GM18507 (cell line): ENCODE measurements around the gene CTRB2.
"Not testable (repeated sequence)": the region's sequence is repeated elsewhere in the genome, so short reads cannot be mapped to it uniquely, and the experiment has no call there.

Experiments
- DNase-seq: peaks from one replicate; pipeline ENCODE4 v3.0.0; 2011; ENCODE audit warnings: low read depth; ENCODE audit not compliant: insufficient read length; ENCODE audit errors: extremely low spot score
- FAIRE-seq: peaks from 2 replicates; lab custom pipeline; 2011; peaks lifted over from hg19 to GRCh38; lab: Jason Lieb, UNC

The CTRB2 gene

GRCh38 chr16:75208861-75209505, 2.0 kb upstream of the CTRB2 start:
- DNase-seq (no peak), FAIRE-seq (no peak)

- no peak for DNase-seq
- no peak for FAIRE-seq
These were observed 1.4 kb upstream of the CTRB2 start for GRCh38 chr16:75208242-75208825.

- no peak for FAIRE-seq
- DNase-seq: no peak
These were observed 870 bp upstream of the CTRB2 start for GRCh38 chr16:75207831-75208230.

GRCh38 chr16:75205961-75206748, 806 bp downstream of the CTRB2 start:
- not testable (repeated sequence) for DNase-seq, FAIRE-seq

- DNase-seq, FAIRE-seq: not testable (repeated sequence)
These were observed 1.5 kb downstream of the CTRB2 start for GRCh38 chr16:75205438-75205837.

- DNase-seq, FAIRE-seq: not testable (repeated sequence)
These were observed 2.1 kb downstream of the CTRB2 start for GRCh38 chr16:75204905-75205304.

GRCh38 chr16:75204410-75204758, 2.6 kb downstream of the CTRB2 start:
- FAIRE-seq: no peak

GRCh38 chr16:75203667-75204409, 3.1 kb downstream of the CTRB2 start:
- no peak for DNase-seq

More at GRCh38 chr16:75204410-75204758, 2.6 kb downstream of the CTRB2 start:
- DNase-seq: no peak

GRCh38 chr16:75203096-75203495, 3.9 kb downstream of the CTRB2 start:
- no peak for FAIRE-seq

More at GRCh38 chr16:75203667-75204409, 3.1 kb downstream of the CTRB2 start:
- FAIRE-seq: no peak

GRCh38 chr16:75202069-75202590, 4.8 kb downstream of the CTRB2 start:
- FAIRE-seq: no peak
- no peak for DNase-seq

More at GRCh38 chr16:75203096-75203495, 3.9 kb downstream of the CTRB2 start:
- no peak for DNase-seq

- DNase-seq: no peak
- no peak for FAIRE-seq
These were observed 8.8 kb downstream of the CTRB2 start for GRCh38 chr16:75198135-75198600.

- DNase-seq (no peak), FAIRE-seq (no peak)
These were observed 9.3 kb downstream of the CTRB2 start for GRCh38 chr16:75197522-75198134.

GRCh38 chr16:75196836-75197235, 10.1 kb downstream of the CTRB2 start:
- DNase-seq (no peak), FAIRE-seq (no peak)

- no peak for DNase-seq
- no peak for FAIRE-seq
These were observed 10.9 kb downstream of the CTRB2 start for GRCh38 chr16:75195811-75196790.

GRCh38 chr16:75193730-75194444, 13.1 kb downstream of the CTRB2 start:
- FAIRE-seq: no peak

GRCh38 chr16:75193265-75193650, 13.7 kb downstream of the CTRB2 start:
- DNase-seq (no peak), FAIRE-seq (no peak)

More at GRCh38 chr16:75193730-75194444, 13.1 kb downstream of the CTRB2 start:
- no peak for DNase-seq

- DNase-seq (no peak), FAIRE-seq (no peak)
These were observed 14.2 kb downstream of the CTRB2 start for GRCh38 chr16:75192606-75193264.
